ENCODE data around the gene GALC.

GALC gene

GRCh38 chr14:87955501-87955900 lies 37.5 kb downstream of the GALC start:
- no peak for DNase-seq (ENCODE audit: low read depth)

DNA sequence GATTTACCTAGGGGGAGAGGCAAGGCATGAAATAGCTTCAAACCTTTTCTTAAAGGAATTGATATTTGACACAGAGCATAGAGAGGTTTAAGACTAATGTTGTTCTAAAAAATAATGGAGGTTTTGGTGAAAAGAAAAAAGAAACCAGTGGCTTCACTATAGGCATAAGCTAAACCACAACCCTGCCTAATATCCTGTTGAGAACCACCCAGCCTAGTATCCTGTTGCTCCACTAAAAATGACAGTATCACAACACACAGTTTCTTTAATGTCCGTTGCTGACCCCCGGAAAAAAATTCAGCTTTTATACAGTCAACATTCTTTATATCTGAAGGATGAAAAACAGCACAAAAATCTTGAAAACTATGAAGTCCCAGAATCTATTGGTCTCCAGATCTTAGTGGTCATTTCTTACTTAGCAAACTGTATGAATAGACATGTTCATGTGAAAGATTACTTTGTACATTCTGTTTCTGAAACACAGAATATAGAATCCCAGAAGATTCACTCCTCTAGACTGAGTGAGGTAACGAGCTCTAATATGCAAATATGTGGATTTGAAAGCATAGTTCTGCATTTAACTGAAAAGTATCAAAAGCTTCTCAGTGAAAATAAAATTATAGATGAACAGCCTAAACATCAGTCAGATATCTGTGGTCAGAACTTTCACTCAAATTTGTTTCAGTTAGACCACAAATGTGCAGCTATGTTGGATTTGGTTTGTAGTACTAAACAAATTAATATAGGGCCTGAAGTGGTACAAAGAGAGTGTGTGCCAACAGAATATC lies 40.5 kb downstream of the GALC start:
- no peak for DNase-seq (ENCODE audit: low read depth)

DNA sequence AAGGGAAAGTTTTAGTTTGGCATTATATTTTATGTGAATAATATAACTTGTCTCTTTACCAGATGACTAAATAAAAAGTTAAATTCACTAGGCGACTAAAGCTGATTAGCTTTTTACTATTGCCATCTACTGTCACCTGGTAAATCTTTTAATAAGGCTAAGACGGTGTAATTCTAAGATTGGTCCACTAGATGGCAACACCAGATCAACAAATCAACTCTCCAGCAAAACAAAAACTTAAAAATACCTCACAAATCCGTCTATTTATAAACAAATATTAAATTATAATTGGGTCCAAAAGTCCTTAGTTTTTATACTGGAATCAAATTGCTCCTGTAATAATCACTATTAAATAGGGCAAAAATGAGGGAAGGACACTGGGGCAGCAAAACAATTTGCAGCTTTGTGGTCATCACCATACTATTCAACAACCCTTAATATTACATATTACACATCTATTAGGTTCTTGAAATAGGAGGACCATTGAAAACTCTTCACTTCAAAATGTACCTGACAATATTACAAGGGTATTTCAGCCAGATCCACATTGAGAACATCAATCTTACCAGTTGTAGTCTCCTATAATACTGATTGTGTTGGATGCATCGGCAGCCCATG lies 47.9 kb downstream of the GALC start:
- DNase-seq (ENCODE audit: low read depth): no peak

DNA sequence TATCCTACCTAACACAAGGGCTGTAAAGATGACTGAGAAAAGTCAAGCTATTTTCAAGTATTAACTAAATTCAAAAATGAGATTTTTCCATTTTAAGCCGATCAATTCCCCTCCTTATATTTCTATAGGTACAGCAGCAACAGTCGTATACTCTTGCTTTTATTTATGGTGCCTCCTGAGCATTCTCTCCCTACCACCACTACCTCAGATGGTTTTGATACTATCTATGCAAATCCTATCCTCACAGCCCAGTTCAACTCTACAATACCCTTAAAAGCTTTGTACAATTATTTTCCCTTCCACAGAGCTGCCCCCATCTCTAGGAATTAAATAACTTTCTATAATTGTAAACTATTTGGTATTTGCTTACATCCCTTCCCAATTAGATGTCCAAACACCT lies 52.1 kb downstream of the GALC start:
- no peak for DNase-seq (ENCODE audit: low read depth)

GRCh38 chr14:87940382-87940781 lies 52.6 kb downstream of the GALC start:
- no peak for DNase-seq (ENCODE audit: low read depth)

DNA sequence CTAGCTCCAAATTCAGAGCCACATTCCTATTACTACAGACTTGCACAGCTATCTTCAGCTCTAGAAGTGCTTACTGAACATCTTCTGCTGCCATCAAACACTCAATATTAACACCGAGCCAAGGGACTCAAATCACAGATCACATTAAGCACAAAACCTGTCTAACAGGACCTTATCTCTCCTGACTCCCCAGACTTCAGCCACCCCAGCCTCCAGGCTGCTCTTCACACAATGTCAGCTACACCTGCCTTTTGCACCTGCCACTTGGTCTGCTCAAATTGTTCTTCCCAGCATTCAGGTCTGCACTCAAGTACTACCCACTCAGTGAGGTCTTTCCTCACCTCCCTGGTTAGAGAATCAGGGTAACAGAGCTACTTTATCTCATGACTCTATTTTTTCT lies 57.1 kb downstream of the GALC start:
- DNase-seq (ENCODE audit: low read depth): no peak

DNA sequence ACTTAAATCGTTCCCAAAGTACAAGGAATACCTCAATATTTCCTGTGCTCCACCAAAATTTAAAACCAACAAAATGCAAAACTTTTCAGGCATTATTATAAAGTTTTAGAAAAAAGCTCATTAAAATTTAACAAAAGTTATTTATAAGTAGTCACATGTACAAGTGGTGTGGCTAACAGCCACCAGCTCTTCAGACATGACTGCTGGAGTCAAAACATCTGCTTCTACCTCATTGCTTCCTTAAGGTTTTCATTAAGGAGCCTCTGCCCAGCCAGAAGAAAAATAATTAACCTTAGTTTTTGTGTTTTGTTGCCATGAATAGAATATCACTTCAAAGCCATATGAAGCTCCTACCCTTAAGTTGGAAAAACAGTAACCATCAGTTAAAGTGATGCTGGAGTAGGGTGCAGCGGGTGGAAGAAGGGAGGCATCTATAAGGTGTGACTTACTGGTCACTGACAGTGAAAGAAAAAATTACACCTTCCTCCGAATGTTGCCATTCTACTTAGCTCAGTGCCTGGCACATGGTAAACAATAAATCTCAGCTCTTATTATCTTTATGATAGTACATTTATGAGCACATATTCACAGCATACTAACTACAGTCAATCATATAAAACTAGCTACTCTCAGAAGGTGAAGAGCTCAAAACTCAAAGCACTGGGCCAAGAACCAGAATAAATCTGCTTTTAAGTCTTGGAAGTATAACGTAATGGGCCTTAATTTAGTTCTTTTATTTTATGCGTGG lies 57.7 kb downstream of the GALC start:
- DNase-seq (ENCODE audit: low read depth): no peak

- DNase-seq (ENCODE audit: low read depth): no peak
These were observed 58.8 kb downstream of the GALC start for GRCh38 chr14:87934185-87934584.

- DNase-seq (ENCODE audit: low read depth): no peak
These were observed 76.1 kb downstream of the GALC start for GRCh38 chr14:87916886-87917275.

DNA sequence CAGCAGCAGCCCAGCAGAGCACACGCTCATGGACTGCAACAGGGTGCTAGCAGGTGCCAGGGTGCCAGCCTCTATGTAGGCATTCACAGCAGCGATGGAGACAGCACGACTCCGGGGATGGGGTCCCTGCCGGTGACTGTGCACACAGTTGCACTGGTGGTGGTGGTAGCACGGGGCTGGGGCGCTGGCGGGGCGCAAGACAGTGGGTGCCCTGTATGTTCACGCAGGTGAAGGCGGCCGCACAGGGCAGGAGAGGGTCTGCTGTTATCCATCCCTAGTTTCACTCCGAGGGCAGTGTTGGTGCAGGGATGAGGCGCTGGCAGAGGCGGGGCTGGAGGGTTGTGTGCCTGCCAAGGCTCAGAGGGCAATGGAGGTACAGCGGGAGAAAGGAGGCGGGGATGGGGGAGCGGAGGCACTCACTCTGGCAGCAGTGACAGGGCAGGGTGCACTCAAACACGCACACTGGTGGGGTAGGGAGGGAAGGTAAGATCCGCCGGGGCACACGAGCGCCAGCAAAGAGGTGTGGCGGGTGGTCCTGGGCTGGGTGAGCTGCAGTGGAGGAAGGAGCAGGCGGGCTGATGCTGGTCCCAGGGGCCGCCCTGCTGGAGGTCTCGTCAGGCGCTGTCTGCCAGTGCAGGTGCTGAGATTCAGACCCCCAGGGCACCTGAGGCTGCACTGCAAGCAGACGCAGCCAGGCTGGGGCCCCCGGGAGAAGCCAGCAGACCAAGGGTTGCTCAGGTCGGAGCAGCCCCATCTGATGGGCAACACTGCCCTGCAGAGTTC lies 76.7 kb downstream of the GALC start:
- DNase-seq (ENCODE audit: low read depth): no peak

- no peak for DNase-seq (ENCODE audit: low read depth)
These were observed 84.4 kb downstream of the GALC start for GRCh38 chr14:87908550-87908949.

DNA sequence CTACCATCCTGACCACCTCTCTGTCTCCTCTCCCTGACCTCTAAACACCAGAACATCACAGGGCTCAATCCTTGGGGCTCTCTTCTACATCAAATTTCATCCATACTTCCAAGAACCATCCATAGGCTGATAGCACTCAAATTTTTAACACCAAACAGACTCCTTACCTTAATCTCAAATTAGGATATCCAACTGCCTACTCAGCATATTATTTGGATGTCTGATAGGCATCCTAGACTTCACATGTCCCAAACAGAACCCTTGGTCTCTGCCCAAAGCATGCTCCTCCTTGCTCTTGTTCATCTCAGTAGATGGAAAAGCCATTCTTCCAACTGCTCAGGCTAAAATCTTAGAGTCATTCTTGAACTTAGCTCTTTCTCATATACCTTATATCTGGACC lies 91.3 kb downstream of the GALC start:
- DNase-seq (ENCODE audit: low read depth): no peak

DNA sequence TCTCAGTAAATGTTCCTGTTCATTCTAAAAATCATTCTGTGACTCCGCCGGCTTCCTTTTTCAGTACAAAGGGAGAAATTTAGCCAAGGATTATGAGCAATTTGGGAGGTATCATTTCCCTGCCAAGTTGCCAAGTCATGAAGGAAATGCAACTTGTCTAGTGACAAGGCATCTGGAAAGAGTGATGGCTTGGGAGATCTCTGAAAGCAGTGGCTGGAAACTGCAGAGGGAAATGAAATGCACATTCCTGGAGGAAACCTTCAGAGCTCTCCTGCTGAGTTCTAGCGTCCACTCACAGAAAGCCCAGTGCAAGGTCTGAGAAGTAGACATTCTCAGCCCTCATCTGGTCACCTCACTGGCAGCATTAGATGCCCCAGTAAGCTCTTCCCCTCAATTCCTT lies 91.7 kb downstream of the GALC start:
- no peak for DNase-seq (ENCODE audit: low read depth)

DNA sequence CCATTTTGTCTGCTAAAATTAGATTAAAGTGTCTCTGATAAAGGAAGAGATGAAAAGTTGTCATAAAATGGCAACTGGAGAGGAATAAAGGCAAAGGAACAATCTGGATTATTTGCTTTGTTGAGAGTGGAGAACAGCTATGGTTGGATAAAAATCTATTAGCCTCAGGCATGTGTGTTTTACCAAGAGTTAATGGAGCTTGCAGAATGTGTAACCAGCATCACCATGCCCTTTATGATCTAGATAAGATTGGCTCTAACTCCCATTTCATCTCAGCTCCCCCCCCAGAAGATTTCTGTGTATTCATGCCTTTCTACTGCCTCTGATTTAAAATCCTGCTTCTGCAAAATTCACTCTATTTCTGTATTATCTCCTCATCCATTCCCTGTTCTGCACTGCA lies 93.8 kb downstream of the GALC start:
- DNase-seq (ENCODE audit: low read depth): no peak

DNA sequence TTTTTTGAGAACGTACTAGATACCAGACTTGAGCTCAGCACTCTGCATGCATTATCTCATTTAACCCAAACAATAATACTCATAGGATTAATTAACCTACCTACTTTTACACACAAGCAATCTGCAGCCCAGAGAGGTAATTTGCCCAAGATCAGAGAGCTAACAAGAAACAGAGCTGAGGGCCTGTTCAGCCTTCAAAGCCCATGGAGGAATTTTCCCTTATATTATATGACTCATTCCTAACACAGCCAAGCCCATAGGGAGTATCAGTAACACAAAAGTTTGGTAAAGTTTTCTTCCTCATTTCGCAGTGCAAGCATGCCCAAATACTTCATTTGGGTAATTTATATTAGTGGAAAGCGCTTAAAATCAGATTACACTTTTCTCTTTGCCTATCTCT lies 94.7 kb downstream of the GALC start:
- DNase-seq (ENCODE audit: low read depth): no peak

DNA sequence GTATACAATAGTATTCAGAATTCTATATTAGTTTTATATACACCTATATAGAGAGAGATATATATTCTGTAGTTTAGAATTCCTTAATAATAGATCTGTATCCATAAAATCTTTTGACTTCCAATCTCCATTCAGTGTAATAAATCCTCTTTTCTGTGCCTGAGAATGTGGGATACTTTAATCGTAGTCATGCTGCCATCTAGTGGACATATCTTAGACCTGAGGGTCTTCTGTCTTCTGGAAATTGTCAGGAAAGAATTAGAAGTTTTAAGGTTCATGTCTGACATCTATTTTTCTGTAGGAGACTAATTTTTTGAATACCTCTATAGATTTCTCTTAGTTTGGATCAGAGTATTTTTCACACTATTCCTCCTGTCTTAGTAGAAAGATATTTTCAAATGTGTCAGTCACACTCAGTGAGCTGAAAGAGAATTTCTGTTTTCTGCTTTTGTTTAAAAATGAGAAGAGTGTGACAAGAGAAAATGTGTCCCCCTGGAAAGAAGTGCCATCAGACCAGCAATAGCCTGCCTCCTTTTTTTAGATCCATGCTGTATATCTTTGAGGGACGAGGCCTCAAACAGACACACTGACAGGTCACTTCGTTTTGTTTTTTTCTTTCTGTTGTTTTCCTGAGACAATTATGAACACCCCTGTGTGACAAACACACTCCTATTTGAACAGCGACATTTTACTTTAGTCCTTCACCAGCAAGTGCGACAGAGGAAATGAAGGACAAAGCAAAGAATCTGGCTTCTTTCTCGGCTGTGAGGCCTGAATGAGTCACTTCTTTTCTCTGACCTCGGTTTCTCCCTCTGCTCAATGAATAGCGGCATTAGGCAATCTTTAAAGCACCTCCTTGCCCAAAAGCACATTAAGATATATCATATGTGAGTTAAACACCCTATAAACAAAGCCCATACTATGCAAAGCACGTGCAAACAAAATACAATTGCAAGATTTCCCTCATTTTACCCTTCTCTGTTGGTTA lies 96.3 kb downstream of the GALC start:
- no peak for DNase-seq (ENCODE audit: low read depth)

DNA sequence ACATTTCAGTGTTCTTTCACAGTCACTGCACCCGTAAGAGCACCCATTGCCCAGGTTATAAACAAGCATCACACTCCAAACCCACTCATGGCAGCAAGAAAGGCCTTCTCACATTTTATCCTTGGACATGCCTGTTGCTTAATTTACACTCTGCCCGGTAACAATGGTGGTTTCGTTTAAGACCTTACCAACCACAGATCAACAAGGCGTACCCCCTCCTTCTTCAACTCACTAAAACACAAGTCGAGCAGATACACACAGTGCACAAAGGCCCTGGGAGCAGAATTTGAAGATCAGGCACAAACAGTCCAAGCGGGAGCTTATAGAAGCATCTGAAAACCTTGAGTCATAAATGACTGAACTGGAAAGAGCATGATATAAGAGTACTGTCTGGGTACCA lies 98.1 kb downstream of the GALC start:
- no peak for DNase-seq (ENCODE audit: low read depth)

- DNase-seq (ENCODE audit: low read depth): no peak
These were observed 100.2 kb downstream of the GALC start for GRCh38 chr14:87892763-87893162.

DNA sequence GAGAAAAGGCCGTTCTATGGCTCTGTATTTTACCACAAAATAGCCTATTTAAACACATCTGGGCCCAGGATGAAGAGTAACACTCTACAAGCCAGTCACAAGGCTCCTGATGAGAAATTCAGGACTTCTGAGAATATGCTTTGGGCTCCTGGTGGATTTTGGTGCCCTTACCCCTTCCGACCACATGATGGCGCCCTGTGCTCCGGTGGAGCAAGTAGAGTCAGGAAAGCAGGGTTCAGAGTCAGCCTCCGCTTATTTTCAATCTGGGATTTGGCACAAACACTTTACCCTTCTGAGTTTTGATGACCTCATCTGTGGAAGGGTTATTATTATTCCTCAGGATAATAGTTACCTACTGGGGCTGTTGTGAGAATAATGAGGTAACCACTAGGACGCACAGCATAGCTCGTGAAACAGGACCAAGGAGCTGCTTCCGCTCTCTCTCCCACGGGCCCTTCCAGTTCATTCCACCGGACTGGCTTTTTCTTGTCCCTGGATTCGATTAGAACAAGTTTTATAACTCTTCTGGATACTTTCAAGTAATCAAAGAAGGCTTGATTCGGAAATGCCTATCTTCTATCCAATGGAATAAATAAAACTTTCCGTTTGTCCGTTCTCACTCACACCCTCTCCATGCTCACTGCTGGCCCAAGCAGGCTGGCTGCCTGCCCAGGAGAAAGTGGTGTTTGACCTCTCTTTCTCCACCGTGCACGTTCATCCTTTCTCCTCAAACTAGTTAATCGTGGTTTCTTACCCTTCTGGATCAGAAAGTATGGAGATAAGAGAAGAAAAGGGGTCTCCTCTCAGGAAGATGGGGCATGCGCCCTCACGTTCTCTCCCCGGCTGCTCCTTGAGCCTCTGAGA lies 104.6 kb downstream of the GALC start:
- no peak for DNase-seq (ENCODE audit: low read depth)

DNA sequence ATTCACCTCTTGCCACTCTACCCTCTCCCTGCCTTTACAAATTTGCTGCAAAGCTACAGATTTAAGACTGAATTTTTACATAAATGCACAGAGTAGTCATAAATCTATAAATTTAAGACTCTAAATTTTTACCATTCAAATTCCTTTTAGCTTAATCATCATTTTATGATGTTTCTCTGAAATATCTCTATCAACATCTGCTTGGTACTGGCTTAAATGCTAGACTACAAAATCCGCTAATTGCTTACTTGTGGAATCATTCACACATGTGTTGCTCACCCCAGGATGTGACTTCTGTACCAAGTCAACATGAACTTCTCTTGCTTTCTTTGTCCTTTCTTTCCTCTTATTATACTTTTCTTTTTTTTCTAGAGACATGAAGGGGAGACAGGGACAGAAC lies 109.2 kb downstream of the GALC start:
- no peak for DNase-seq (ENCODE audit: low read depth)

All from stimulated activated CD4-positive, alpha-beta T cell treated with anti-CD3 and anti-CD28 coated beads, Interleukin-2, amount 100 ng/mL, for 4 hours (primary cell).